ENCODE data around the gene PANX1.

GRCh38 chr11:94104734-94105133, 23.9 kb upstream of the PANX1 start:
- TF ChIP-seq ZNF274 (IDR thresholded peaks at IDR 0.05; ENCODE audit: low read depth, low read length), result no peak
- TF ChIP-seq YY1 (IDR thresholded peaks at IDR 0.05; ENCODE audit: insufficient read depth, insufficient read length), result no peak
- TF ChIP-seq SUZ12 (IDR thresholded peaks at IDR 0.05; ENCODE audit: extremely low read depth, insufficient read depth, insufficient read length), result no peak
